NB4 (cell line): ENCODE measurements around the gene PGK2.

Experiments used
- CTCF ChIP-seq: IDR thresholded peaks from one replicate; pipeline ENCODE4 v1.5.1; 2012; ENCODE audit warnings: low read depth, low read length
- MAX ChIP-seq: IDR thresholded peaks from 2 replicates; pipeline ENCODE4 v1.6.1; 2011; ENCODE audit warnings: low read depth, low read length

- no peak for TF ChIP-seq CTCF
- no peak for TF ChIP-seq MAX
These were observed 42.8 kb downstream of the PGK2 start, which contains the start of gene CRISP3 for GRCh38 chr6:49744259-49744658.
